GM18511 (cell line): ENCODE data around the gene SLC49A4.

ENCODE experiments used
- ATAC-seq: cut with Tn5 transposase; IDR thresholded peaks from one replicate; pipeline ENCODE4 v1.9.1; 2021; ENCODE audit warnings: mild to moderate bottlenecking, moderate library complexity; ENCODE audit not compliant: unreplicated experiment

SLC49A4 gene

GRCh38 chr3:122902326-122902725 is 107.5 kb downstream of the SLC49A4 start:
- ATAC-seq: no peak

- no peak for ATAC-seq
Observed at GRCh38 chr3:122903171-122903570, 108.3 kb downstream of the SLC49A4 start.

- no peak for ATAC-seq
Observed at GRCh38 chr3:122907471-122907870, 112.6 kb downstream of the SLC49A4 start.

- ATAC-seq: no peak
Observed at GRCh38 chr3:122908251-122908650, 113.4 kb downstream of the SLC49A4 start.

- ATAC-seq: no peak
Observed at GRCh38 chr3:122911901-122912300, 117.0 kb downstream of the SLC49A4 start.

GRCh38 chr3:122912772-122913538 is 118.1 kb downstream of the SLC49A4 start:
- ATAC-seq: no peak

GRCh38 chr3:122913539-122914100 is 118.8 kb downstream of the SLC49A4 start:
- no peak for ATAC-seq

- no peak for ATAC-seq
Observed at GRCh38 chr3:122915300-122916055, 120.6 kb downstream of the SLC49A4 start.

- ATAC-seq: no peak
Observed at GRCh38 chr3:122916084-122916483, 121.2 kb downstream of the SLC49A4 start.

- peak; percentile 74 for ATAC-seq
Observed at GRCh38 chr3:122916580-122916979, 121.7 kb downstream of the SLC49A4 start.

GRCh38 chr3:122917412-122917811 is 122.5 kb downstream of the SLC49A4 start:
- no peak for ATAC-seq

- no peak for ATAC-seq
Observed at GRCh38 chr3:122918576-122919290, 123.9 kb downstream of the SLC49A4 start.

GRCh38 chr3:122919291-122919610 is 124.4 kb downstream of the SLC49A4 start:
- ATAC-seq: no peak

- ATAC-seq: no peak
Observed at GRCh38 chr3:122920986-122921385, 126.1 kb downstream of the SLC49A4 start.

GRCh38 chr3:122921791-122922651 is 127.2 kb downstream of the SLC49A4 start:
- peak; percentile 75 for ATAC-seq

GRCh38 chr3:122923611-122924010 is 128.7 kb downstream of the SLC49A4 start:
- ATAC-seq: no peak

GRCh38 chr3:122924056-122924455 is 129.2 kb downstream of the SLC49A4 start:
- no peak for ATAC-seq

- ATAC-seq: no peak
Observed at GRCh38 chr3:122925756-122926155, 130.9 kb downstream of the SLC49A4 start.

- ATAC-seq: no peak
Observed at GRCh38 chr3:122926322-122926721, 131.5 kb downstream of the SLC49A4 start.

- no peak for ATAC-seq
Observed at GRCh38 chr3:122926811-122927210, 131.9 kb downstream of the SLC49A4 start.
